Measurements from ENCODE around the gene IL18RAP. TPM values are rescaled to one million over a fixed set of nuclear protein-coding genes. Genes with fewer than 3 reads are reported as not detected.

Gene IL18RAP
- total RNA-seq (under 1 TPM; 0.10 to 0.77 (median 0.33) TPM), polyA plus RNA-seq (under 1 TPM; 0.17 to 0.43 TPM)
- long read RNA-seq, donor 1, result 0 reads
- long read RNA-seq, donor 2, result 0 reads
- long read RNA-seq, donor 3, result 0 reads

GRCh38 chr2:102422910-102423309 lies at the start of gene IL18RAP:
IL18RAP (plus strand) TSS chr2:102423160; CDS start chr2:102423278, 118 bp downstream.
- Histone ChIP-seq H3K4me3 (no peak within 1 kb of the TSS), H3K27me3 (no peaks in the 10 kb centered on the region), H3K9me3 (no peaks in the 10 kb centered on the region), H3K36me3 (no peaks in the 10 kb centered on the region), H3K4me1 (ENCODE audit: insufficient read depth) (no peaks in the 10 kb centered on the region), H3K27ac (no peak within 1 kb of the TSS)
- TF ChIP-seq POLR2A (IDR thresholded peaks at IDR 0.05) (no peak), EP300 (IDR thresholded peaks at IDR 0.05) (no peak)
- TF ChIP-seq, protein P1, sequence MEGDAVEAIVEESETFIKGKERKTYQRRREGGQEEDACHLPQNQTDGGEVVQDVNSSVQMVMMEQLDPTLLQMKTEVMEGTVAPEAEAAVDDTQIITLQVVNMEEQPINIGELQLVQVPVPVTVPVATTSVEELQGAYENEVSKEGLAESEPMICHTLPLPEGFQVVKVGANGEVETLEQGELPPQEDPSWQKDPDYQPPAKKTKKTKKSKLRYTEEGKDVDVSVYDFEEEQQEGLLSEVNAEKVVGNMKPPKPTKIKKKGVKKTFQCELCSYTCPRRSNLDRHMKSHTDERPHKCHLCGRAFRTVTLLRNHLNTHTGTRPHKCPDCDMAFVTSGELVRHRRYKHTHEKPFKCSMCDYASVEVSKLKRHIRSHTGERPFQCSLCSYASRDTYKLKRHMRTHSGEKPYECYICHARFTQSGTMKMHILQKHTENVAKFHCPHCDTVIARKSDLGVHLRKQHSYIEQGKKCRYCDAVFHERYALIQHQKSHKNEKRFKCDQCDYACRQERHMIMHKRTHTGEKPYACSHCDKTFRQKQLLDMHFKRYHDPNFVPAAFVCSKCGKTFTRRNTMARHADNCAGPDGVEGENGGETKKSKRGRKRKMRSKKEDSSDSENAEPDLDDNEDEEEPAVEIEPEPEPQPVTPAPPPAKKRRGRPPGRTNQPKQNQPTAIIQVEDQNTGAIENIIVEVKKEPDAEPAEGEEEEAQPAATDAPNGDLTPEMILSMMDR (IDR thresholded peaks at IDR 0.05), result no peak
- no peak for DNase-seq
- intact Hi-C loops (cut with DNase I), result no loop called here
- 64 to 76% (median 72%) methylated on average over 3 of the region's 3 CpGs for WGBS, 3 donors

DNA sequence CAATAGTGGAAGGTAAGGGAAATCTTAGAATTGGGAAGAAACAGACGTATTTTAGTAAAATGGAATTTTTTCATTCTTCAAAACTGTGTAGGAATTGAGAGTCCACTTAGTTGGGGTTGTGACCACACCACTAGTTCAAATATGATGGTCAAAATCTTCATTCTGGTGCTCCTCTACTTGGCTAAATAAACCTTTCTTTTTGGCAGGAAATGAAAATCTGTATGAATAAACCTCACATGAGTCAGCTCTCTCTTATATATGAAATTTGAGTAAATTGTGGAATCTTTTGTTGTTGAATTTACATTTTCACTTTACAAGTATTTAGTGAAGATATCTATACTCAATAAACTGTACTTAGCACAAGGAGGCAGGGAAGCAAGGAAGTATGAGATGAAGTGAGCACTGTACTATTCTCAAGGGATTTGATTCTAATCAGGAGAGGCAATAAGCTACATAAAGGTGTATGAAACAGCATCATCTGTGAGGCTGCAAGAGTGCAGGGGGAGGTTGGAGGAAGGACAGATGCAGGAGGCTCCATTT lies 46.8 kb upstream of the IL18RAP start:
- TF ChIP-seq POLR2A (IDR thresholded peaks at IDR 0.05) (no peak), EP300 (IDR thresholded peaks at IDR 0.05) (no peak)
- TF ChIP-seq, protein P1 (IDR thresholded peaks at IDR 0.05), result no peak
- intact Hi-C loops (cut with DNase I), result no loop called here
- Histone ChIP-seq H3K4me1 (ENCODE audit: insufficient read depth) (no peaks in the 10 kb centered on the region), H3K27me3 (no peaks in the 10 kb centered on the region), H3K4me3 (no peak overlapping the region), H3K9me3 (no peaks in the 10 kb centered on the region), H3K27ac (no peak overlapping the region), H3K36me3 (no peaks in the 10 kb centered on the region)
- no peak for DNase-seq
- WGBS, 3 donors, result 65 to 74% (median 71%) methylated on average over 1 of the region's 1 CpG

- DNase-seq, result no peak
- no peaks in the 10 kb centered on the region for H3K27me3 ChIP-seq
- no peaks in the 10 kb centered on the region for H3K9me3 ChIP-seq
- no peaks in the 10 kb centered on the region for H3K36me3 ChIP-seq
- no peak overlapping the region for H3K27ac ChIP-seq
- intact Hi-C loops (cut with DNase I), result no loop called here
- no peaks in the 10 kb centered on the region for H3K4me1 ChIP-seq (ENCODE audit: insufficient read depth)
- no peak overlapping the region for H3K4me3 ChIP-seq
- TF ChIP-seq POLR2A (IDR thresholded peaks at IDR 0.05) (no peak), EP300 (IDR thresholded peaks at IDR 0.05) (no peak)
- TF ChIP-seq, protein P1 (IDR thresholded peaks at IDR 0.05), result no peak
These were observed 39.2 kb upstream of the IL18RAP start for GRCh38 chr2:102383722-102384121.

GRCh38 chr2:102385522-102385921 lies 37.4 kb upstream of the IL18RAP start:
- TF ChIP-seq POLR2A (IDR thresholded peaks at IDR 0.05), result no peak
- TF ChIP-seq EP300 (IDR thresholded peaks at IDR 0.05), result no peak
- TF ChIP-seq, protein P1 (IDR thresholded peaks at IDR 0.05), result no peak
- Histone ChIP-seq H3K4me3 (no peak overlapping the region), H3K27ac (no peak overlapping the region), H3K4me1 (ENCODE audit: insufficient read depth) (no peaks in the 10 kb centered on the region), H3K27me3 (no peaks in the 10 kb centered on the region), H3K9me3 (no peaks in the 10 kb centered on the region), H3K36me3 (no peaks in the 10 kb centered on the region)
- intact Hi-C loops (cut with DNase I), result no loop called here
- DNase-seq, result no peak
- WGBS, 3 donors, result 82 to 90% (median 83%) methylated on average over 1 of the region's 1 CpG
